T-helper 1 cell (primary cell): ENCODE results near the gene GEMIN7.

Experiments used
- DNase-seq, 5 donors: peaks; one replicate each; pipeline ENCODE4 v3.0.0-alpha.2; 2012 to 2020

The GEMIN7 gene

GRCh38 chr19:45133661-45134060 is 54.6 kb downstream of the GEMIN7 start:
- no peak for DNase-seq

GRCh38 chr19:45135176-45135885 is 56.3 kb downstream of the GEMIN7 start:
- DNase-seq, result no peak

- DNase-seq, result no peak
Measured at GRCh38 chr19:45136507-45137178, 57.6 kb downstream of the GEMIN7 start.

GRCh38 chr19:45137179-45137761 is 58.2 kb downstream of the GEMIN7 start:
- DNase-seq, result no peak

- DNase-seq, result no peak
Measured at GRCh38 chr19:45138303-45138751, 59.3 kb downstream of the GEMIN7 start.

DNA sequence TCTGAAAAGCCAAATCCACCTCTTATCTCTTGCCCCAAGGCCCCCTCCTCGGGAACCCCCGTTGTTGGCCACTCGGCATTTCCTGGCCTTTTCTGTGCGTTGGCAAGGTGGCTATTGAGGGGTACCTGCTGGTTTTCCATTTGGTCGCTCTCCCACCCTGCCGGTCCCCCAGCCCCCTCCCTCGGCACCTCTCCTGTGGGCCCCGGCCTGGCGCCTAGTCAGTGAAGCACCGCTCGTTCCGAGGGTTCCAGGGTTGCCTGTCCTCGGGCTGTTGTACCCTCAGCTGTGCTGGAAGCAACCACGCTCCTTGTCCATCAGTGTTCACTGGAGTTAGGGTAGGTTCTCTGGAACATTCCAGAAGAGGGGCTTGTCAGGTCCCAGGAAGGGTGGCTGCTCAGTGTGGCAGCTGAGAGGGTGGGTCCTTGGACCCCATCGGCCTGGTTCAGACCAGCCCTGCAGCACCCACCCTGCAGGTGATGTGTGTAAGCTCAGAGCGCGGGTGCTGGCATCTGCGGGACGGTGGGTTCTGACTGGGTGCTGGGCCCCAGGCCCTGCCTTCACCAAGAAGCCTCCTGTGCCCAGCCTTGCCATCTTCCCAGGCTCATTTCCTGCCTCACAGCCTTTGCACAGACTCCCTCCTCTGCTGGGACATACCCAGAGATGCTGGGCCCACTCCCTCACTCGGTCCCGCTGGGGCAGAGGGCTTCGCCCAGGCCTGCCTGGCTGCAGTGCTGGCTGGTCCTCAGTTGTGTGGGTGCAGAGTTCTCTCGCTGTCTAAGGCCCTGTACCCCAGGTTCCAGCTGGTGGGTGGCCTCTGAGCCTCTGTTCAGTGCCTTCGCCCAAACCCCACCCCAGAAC is 60.5 kb downstream of the GEMIN7 start:
- DNase-seq, result no peak

DNA sequence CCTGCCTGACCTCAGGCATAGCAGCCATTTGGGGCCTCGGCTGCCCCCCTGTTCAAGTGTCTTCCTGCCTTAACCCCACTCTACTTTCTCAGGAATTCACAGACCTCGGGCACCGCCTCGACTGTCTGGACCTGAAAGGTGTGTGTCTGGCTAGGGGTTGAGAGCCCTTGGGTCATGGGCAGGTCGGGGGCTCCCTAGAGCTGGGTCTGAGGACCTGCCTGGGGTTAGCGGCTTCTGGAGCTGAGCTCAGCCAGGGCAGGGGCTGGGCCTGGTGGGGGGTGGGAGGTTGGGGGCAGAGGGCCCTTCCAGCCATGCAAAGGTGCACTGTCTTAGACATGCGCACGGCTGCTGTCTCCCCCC is 61.1 kb downstream of the GEMIN7 start:
- DNase-seq, result no peak

DNA sequence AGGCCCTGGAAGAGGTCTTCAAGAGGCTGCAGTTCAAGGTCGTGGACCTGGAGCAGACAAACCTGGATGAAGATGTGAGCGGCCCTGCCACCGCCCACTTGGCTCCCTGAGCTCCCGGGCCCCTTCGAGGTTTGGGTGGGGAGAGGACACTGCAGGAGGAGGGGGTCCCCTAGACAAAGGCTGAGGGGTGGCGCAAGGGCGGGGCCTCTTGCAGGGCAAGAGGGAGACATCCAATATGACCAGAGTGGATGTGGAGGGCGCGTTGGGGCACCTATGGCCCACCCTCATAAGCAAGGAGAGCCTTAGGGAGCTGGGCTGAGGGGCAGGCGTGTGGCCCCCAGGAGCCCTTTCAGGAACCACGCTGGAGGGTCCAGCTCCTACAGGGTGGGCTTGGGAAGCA is 61.5 kb downstream of the GEMIN7 start:
- DNase-seq, result no peak
